Esophagus muscularis mucosa (tissue), 4 donors: ENCODE measurements around the gene DDRGK1. TPM values are rescaled to one million over a fixed set of nuclear protein-coding genes. Genes with fewer than 3 reads are reported as not detected.

Experiments used
- total RNA-seq, 4 donors: library from RNA; depleted of rRNA; stranded (reverse); fragments of >200 nt; gene quantifications; one replicate each; pipeline versions ENCODE4 v1.1.0 to v1.2.1, GENCODE V29; 2016

The DDRGK1 gene
- total RNA-seq, 4 donors from 2014 or later = 64.4 to 86.0 (median 69.7) TPM

Other genes starting within 250 kb of the DDRGK1 start
- not detected for gene GNRH2, start 161.1 kb downstream of the DDRGK1 start, total RNA-seq
- gene MRPS26, start 158.6 kb downstream of the DDRGK1 start, total RNA-seq = 10 to 100 TPM; 52.3 to 90.7 (median 71.5) TPM
- gene OXT, start 133.1 kb downstream of the DDRGK1 start, total RNA-seq = not detected
- gene AVP, start 120.0 kb downstream of the DDRGK1 start, total RNA-seq = not detected
- gene FASTKD5, start 44.8 kb downstream of the DDRGK1 start, total RNA-seq = 10 to 100 TPM; 10.8 to 15.7 (median 14.3) TPM
- gene UBOX5, start 44.8 kb downstream of the DDRGK1 start, total RNA-seq = 10 to 100 TPM in 1 of 4 donors, 1 to 10 TPM in 3; 5.8 to 10.3 (median 7.6) TPM
- 10 to 100 TPM in 3 of 4 donors, 1 to 10 TPM in 1; 8.3 to 20.0 (median 15.3) TPM for gene LZTS3, start 31.1 kb downstream of the DDRGK1 start, total RNA-seq
- gene ITPA, start 4.8 kb upstream of the DDRGK1 start, total RNA-seq = 10 to 100 TPM; 18.7 to 30.0 (median 27.8) TPM
- under 1 TPM in 2 of 4 donors, not detected in 2; 0.11 to 0.32 TPM for gene SLC4A11, start 34.5 kb upstream of the DDRGK1 start, total RNA-seq
- 10 to 100 TPM; 29.5 to 51.9 (median 41.4) TPM for gene DNAAF9, start 203.0 kb upstream of the DDRGK1 start, total RNA-seq